NB4 (cell line): ENCODE results near the gene TAS2R40.

ENCODE experiments used
- POLR2A ChIP-seq: IDR thresholded peaks from 2 replicates; pipeline ENCODE4 v1.6.1; 2011; ENCODE audit warnings: mild to moderate bottlenecking; ENCODE audit not compliant: insufficient read length; ENCODE audit errors: extremely low read depth
- TF ChIP-seq, protein P1 (sequence below): IDR thresholded peaks from one replicate; pipeline ENCODE4 v1.5.1; 2012; ENCODE audit warnings: low read depth, low read length

DNA sequence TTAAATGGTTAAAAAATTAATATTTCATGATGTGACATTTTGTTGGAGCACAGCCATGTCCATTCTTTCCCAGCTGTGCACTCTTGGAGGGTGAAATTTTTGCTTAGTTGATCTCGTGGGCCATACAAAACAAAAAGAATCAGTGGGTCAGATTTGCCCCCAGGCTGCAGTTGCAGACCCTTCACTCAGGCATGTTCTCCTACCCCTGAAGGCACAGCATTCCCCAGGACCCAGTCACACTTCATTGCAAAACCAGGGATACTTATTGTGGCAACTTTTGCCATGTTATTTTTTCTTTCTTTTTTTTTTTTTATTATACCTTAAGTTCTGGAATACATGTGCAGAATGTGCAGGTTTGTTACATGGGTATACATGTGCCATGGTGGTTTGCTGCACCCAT is 6.0 kb downstream of the TAS2R40 start:
- TF ChIP-seq, protein P1, sequence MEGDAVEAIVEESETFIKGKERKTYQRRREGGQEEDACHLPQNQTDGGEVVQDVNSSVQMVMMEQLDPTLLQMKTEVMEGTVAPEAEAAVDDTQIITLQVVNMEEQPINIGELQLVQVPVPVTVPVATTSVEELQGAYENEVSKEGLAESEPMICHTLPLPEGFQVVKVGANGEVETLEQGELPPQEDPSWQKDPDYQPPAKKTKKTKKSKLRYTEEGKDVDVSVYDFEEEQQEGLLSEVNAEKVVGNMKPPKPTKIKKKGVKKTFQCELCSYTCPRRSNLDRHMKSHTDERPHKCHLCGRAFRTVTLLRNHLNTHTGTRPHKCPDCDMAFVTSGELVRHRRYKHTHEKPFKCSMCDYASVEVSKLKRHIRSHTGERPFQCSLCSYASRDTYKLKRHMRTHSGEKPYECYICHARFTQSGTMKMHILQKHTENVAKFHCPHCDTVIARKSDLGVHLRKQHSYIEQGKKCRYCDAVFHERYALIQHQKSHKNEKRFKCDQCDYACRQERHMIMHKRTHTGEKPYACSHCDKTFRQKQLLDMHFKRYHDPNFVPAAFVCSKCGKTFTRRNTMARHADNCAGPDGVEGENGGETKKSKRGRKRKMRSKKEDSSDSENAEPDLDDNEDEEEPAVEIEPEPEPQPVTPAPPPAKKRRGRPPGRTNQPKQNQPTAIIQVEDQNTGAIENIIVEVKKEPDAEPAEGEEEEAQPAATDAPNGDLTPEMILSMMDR: no peak
- TF ChIP-seq POLR2A: no peak
